NCI-H2196 treated with DMSO at 0.1 percent for 48 hours (cell line): ENCODE measurements around the gene ELMO2.

Experiments
- DNase-seq: peaks from one replicate; lab custom pipeline; 2025; ENCODE audit not compliant: unreplicated experiment; lab: John Stamatoyannopoulos, UW

The ELMO2 gene

DNA sequence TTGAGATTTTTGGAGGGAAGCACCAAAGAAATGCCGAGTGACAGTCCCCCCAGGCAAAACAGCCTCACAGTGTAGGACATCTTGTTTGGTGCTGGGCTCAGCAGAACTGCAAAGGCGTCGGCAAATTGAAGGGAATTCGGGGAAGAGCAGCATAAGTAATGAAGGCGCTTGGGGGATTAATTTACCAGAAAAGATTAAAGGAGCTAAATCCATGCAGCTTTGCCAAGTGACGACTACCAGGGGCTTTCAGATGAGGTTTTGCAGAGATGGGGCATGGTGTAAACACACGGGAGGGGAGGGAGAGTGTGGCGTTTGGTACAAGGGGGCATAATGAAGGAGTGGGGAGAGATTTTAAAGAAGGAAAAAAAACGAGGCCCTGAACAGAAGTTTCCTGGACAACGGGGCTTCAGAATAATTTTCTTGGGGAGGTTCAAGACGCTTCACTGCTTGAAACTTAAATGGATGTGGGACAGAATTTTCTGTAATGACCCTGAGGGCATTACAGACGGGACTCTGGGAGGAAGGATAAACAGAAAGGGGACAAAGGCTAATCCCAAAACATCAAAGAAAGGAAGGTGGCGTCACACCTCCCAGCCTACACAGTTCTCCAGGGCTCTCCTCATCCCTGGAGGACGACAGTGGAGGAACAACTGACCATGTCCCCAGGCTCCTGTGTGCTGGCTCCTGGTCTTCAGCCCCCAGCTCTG, 52.8 kb downstream of the ELMO2 start:
- no peak for DNase-seq

DNA sequence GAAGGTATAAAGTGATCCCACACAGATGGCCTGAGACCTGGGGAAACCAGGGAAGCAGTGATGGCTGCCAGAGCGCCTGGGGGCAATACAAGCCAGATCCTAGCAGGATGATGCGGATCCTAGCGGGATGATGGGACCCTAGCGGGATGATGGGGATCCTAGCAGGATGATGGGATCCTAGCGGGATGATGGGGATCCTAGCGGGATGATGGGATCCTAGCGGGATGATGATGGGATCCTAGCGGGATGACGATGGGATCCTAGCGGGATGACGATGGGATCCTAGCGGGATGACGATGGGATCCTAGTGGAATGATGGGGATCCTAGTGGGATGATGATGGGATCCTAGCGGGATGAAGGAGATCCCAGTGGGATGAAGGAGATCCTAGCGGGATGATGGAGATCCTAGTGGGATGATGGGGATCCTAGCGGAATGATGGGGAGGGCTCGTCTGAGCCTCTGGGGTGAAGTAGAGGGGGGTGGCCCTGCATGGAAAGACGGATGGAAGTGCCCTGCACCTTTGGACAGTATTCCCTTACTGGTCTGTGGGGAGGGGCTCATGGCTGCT, 54.0 kb downstream of the ELMO2 start:
- DNase-seq = no peak

DNA sequence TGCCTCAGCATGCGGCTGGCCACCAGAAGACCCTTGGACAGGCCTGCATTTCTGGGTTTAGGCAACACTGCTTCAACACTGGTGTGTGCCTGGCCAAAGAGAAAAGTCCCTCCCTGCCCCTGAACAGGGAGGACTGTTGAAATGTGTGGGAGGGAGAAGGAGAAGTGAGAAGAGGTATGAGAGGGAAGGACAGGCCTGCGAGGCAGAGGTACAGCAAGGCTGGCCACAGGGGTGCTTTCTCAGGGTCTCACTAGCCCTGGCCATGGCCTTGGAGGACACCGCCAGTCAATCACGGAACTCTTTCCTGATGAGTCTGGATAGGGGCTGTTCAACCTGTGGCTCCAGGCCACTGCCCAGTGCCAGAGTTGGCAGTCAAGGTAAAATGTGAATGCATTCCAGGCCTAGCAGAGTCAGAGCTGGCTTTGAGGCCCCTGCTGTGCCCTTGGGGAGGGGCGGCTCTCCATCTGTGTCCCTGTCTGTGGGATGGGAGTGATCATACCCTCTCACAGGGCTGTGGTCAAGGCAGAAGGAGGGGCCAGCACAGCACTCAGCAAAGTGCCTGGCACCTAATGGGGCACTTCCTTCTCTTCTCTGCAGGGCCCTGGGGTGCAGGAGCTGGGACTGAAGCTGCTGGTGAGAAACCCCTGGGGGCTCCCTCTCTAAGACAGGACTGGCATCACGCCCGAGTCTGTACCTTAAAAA, 54.9 kb downstream of the ELMO2 start:
- no peak for DNase-seq

DNA sequence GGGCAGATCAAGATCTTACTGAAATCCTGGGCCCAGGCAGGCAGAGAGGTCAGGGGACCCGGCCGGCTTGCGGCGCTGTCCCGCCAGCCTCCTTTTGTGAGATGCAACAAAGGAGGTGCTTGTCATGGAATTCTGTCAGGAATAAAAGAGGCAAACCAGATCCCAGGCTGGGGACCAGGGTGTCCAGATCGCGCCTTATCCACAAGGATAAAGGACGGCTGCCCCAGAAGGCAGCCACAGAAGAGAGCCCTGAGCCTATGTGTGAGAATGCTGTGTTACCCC, 55.5 kb downstream of the ELMO2 start:
- DNase-seq = no peak

DNA sequence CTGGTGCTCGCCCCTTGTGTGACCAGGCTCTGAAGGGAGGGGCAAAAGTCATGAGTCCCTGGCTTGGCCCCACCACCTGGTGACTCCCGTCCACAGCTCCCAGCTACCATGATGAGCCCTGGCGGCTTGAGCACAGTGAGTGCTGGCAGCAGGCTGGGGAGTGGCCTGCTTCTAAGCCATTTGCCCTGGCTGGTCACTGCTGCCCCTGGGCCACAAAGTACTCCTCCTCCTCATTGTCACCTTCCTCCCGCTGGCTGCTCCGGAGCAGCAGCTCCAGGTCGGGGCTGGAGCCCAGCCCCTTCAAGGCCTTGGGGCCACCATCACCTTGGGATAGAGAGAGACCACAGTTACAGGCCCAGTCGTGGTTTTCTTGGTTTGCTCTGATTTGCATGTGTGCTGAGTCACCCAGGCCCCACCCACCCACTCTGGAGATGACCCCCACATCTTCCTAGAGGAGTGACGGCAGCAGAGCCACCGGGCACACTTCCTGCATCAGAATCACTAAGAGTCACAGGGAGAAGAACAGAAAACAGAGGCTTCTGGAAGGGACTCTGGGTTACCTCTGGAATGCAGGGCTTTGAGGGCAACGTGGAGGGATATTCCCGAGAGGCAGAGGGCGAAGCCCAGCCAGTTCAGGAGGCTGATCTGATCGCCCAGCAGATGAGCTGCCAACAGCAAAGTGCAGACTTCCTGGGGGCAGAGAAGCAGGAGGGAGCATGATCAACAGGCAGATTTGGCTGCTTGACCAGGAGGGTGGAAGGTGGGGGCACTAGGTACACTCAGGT, 56.0 kb downstream of the ELMO2 start:
- no peak for DNase-seq

DNA sequence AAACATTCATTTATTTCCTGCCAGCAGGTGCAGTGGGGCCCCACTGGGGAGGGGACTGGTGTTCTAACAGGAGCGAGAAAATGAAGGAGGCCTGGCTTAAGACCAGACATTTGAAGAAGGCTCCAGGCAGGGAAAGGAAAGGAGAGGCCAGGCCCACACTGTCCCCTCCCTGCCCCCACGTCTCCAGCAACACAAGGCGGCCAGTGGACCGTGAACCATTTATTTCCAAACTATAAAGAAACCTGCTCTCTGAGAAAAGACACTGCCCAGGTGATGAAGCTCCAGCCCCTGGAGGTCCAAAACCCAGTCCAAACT, 56.7 kb downstream of the ELMO2 start:
- DNase-seq = peak; percentile 48

DNA sequence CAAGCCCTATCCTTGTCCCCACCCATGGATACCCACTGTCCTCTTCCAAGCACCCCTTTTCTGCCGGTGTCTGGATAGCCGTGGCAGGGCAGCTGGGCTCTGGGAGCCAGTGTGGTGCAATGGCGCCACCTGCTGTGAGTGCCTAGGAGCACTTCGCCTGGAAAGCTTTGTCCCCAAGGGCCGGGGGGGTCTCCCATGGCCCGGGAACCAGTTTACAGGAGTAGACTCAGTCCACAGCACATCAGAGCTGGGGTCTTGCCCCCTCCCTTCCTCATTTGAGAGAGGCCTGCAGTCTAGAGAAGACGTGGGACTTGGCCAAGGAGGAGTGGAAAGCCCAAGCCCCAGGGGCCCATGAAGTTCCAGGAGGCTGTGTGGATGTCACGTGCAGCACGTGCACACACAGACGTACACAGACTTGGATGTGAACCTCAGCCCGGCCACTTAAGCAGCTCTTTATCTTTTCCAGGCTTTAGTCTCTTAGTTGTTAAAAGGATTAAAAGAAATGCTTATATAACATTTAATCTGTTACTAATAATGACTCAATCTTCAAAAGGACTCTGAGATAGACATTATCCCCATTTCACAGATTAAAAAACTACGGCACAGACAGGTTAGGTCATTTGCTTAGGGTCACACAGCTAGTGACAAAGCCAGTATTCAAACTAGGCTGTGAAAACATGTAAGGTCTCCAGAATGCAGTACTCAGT, 57.2 kb downstream of the ELMO2 start:
- DNase-seq = peak; percentile 32

DNA sequence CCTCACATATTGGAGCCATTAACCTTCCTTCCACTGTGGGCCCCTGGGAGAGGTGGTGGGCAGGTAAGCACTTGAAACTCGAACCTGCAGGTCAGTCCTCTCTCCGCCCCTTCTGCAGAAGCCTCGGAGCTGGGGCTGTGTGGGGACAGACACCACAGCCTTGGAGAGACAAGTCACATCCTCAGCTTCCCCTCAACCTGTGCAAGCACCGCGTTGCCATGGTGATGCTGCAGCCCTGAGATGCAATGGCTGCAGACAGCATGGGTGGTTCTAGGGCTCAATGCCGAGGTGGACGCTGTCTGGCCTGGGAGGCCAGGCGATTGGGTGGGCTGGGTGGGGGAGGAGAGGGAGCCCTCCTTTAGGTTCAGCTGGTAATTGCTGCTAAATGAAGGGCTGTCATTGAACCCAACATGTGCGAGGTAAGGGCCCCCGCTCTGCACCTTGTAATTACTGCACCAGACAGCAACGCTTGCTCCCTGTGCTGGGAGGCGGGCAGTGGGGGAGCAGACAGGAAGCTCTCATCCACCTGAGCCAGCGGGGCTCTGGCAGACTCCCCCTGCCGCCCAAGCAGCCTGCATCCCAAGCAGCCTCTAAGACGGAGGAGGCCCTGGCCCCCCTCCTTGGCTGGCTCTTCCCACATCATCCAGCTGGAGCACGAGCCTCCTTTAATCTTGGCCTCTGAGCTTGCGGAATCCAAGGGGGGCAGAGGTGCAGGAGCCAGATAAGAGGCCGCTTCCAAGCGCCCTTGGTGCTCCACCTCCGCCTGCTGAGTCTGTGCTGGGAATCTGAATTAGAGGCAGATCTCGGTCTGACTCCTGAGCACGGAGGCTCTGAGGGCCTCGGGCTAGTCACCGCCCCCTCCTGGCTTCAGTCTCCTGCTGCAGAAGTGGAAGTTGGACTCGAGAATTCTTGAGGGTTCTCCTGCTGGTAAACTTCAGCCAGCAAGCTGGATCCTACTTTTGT, 58.3 kb downstream of the ELMO2 start:
- no peak for DNase-seq

DNA sequence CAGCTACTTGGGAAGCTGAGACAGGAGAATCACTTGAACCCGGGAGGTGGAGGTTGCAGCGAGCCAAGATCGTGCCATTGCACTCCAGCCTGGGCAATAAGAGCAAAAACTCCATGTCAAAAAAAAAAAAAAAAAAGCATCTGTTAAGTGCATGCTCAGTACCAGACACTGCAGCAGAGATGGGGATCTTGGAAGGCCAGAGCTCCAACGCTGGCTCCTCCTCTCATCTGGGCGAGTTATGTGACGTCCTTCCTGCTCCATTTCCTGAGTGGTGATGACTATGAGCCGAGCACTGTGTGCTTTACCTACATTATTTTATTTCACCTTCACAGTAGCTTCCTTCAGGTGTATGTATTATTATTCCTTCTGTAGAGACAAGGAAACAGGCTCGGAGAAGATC, 59.6 kb downstream of the ELMO2 start:
- DNase-seq = no peak

DNA sequence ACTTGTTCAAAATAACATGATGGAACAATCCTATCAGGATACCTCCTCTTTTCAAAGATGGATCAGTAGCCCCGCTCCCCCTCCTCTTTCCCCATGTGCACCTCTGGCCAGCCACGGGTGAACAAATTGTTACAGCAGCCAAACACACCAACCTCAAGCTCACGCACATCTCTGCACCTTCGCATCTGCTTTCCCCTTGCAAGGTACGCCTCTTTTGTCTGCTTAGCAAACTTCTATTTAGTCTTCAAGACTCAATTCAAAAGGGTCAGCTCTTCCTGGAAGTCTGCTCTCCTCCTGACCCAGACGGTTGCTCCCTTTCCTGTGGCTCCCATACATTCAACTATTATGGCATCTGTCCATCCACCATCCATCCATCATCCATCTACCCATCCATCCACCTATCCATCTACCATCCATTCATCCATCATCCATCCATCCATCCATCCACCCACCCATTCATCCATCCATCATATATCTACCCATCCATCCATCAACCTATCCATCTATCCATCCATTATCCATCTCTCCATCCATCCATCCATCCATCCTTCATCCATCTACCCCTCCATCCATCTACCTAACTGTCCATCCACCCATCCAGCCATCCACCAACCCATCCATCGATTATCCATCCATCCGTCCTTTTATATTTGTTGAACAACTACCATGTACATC, 61.8 kb downstream of the ELMO2 start:
- no peak for DNase-seq

DNA sequence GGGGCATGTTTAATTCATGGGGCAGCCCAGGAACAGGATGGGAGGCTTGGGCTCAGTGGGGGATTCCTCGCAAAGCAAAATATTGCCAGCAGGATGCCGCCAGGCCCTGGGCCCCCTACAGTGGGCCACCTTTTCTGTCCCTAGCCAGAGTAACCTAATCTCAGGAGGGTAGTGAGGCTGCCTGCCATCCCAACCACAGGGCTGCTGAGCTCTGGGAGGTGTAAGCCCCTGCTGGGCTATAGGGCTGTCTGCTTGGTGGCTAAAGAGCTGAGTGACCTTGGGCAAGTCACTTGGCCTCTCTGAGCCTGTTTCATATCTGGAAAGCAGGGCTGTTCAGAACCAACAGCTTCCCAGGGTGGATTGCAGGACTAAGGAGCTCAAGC, 62.4 kb downstream of the ELMO2 start:
- no peak for DNase-seq

DNA sequence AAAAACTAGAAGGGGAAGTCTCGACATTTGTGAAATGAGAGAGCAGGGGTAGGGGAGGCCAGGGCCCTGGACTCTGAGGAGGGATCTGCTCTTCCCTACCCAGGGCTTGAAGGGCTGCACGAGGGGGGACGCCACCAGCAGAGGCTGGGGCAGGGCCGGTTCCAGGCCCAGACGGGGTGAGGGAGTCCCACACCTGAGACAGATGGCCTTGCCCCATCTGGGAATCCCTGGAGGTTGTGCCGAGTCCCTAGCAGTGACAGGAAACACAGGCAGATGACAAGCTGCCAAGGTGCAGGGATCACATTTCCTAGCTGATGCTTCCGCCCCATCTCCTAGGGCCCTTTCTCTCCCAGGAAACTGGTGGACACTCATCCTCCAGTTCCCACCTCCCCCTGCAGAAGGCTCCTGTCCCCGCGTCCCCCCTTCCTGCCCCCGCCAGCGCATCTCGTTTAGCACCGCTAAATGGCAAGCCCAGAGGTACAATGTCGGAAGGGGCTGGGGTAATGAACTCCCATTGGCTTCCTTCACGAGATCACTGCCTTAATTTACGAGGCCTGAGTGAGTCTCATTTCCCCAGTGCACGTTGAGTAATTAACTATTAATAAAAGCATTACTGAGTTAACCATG, 63.0 kb downstream of the ELMO2 start:
- DNase-seq = no peak

DNA sequence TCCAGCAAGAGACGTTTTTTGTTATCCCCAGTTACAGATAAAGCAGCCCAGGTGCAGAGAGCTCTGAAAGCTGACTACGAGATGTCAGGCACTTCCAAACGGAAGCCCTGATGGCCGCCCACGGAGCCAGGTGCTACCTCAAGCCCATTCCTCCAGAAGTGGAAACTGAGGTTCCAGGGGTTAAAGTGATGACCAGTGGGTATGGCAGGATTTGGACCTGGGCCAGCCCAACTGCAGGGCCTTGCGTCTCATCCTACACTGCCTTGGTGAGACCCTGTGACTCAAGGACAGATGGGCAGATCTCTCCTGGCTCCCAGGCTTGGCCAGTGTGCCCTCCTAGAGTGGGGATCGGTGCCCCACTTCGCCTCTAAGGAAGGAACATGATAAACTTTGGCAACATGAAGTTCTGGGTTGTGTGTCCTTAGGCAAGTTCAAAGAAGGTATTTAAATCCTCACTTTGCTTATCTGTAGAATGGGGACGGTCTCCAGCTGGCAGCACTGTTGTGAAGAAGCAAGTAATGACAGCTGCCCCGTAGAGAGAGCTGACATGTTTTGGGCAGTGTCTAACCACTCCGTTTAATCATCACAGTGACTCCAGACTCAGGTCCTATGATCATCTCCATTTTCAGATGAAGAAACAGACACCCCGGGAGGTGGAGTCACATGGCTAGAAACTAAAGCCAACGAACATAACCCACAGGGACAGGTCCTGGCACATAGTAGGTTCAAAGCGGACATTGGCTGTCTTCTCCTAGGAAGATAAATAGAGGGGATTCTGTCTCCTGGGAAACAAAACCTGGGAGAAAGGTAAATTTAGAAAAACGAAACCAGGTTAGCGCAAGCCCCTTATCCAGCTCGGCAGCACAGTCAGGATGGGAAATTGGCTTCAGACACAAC, 63.7 kb downstream of the ELMO2 start:
- DNase-seq = no peak

DNA sequence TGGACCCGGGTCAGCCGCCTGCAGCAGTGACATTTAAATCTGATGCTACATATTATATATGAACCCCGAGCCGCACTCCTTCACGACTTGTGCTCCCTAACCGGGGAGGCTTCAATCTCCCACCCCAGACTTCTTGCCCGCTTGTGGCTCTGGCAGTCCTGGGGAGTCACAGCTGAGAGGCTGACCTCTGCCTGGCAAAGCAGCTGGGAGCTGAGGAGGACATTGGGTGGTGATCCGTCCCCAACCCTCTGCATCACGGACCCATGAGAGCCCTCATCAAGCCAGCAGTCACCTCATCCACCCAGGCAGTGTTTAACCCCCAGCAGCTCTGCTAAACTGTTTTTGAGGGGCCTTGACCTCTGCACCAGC, 64.4 kb downstream of the ELMO2 start:
- DNase-seq = no peak

DNA sequence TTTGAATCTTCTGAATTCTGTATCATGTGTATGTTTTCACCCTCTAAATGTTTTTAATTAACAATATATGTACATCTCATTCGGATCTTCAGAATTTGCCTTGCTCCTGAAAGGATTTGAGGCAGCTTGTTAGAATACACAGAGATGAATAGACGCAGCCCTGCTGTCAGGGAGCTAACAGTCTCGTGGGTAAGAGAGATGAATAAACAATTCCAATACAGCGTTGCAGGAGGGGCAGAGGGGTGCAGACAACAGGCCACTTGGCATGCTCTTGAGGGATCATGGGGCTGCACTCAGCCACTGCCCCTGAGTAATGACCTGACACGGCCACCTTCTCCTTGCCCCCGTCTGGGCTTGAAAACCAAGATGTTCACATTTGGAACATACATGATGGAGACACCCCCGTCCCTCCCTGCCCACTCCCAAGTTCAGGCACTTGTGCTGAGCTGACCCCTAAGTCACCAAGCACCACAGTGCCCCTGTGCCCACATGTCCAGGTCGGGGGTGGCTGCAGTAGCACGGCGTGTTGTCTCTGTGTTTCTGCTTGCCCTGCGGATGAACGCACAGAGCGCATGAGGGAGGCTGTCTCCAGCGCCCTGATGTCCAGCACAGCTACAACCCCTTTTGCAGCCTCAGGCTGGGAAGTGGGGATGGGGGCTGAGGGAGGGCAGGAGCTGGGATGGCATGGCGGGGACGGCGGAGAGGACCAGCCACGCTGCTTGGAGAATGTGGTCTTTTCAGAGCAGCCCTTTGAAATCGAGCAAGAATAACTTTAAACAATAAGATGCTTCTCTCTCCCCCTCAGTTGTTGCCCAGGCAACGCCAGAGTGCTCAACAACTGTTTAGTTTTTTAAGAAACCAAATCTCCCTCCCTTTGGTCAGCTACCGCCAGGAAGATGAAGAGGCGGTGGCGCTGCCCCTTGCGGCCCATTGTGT, 65.1 kb downstream of the ELMO2 start:
- no peak for DNase-seq

DNA sequence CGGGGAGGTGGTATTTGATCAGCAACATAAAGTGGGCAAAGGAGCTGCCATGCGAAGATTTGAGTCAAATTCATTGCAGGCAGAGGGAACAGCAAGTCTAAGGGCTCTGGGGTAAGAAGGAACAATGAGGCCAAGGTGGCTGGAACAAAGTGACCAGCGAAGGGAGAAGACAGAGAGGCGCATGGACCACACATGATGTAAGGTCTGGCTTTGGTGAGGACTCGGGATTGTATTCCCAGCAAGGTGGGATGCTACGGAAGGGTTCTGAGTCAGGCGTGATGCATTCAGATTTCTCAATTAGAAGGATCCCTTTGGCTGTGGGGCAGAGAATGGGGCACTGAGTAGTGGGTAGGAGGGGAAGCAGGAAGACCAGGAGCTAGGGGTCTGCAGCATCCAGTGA, 67.4 kb downstream of the ELMO2 start:
- no peak for DNase-seq

DNA sequence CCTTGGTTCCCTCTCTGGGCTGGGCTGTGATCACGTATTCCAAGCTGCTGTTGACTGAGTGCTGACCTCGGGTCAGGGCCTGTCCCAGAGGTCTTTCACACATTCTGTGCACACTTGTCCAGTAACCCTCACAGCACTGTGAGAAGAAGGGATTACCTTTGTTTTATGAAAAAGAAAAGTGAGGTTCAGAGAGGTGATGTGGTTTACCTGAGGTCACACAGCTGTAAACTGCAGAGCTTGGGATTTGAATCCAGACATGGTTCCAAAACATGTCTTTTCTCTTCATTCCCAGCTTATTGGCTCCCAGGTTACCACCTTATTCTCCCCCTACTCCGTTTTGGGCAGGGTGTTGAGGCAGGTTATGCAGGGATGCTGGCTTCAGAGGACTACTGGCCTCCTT, 69.7 kb downstream of the ELMO2 start:
- DNase-seq = no peak
